Stimulated activated CD4-positive, alpha-beta T cell treated with anti-CD3 and anti-CD28 coated beads, Interleukin-2, amount 100 ng/mL, for 4 hours (primary cell): Measurements from ENCODE around the gene HNRNPR.

Experiments
- DNase-seq: peaks from one replicate; pipeline ENCODE4 v3.0.0-alpha.2; 2020; ENCODE audit warnings: low read depth

The HNRNPR gene

GRCh38 chr1:23368562-23369334, 24.7 kb upstream of the HNRNPR start:
- peak; percentile 83 for DNase-seq

DNA sequence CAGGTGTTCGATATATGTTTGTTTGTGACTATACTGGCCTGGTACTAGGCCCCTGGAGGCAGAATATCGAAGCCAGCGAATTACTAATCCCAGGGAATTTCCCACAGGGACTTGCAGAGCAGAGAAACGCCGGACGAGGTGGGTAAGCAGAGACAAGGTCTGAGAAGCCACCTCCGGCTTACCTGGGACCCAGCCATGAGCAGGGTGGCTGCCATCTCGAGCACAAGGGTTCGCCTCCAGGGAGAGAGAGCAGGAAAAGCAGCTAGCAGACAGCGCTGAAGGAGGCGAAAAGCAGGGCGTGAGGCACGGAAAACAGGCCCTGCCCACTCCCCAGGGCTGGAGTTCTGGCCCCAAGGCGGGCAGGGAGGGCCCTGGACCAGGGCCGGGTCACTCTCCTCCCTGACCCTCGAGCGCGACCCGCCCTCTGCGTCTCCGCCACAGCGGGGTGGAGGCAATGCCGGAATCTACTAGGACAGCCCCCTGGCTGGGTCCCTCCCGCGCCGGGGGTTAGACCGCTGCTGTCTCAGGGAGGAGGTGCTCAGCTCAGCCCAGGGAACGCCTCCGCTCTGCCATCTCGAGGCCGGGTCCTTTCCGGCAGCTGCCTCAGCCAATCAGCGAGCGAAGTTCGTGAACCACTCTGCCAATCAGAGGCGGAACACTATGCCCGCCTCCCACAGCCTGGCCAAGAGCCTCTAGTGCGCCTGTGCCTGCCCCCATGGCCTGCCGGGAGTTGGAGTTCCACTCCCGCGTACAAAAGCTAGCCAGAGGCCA, 23.9 kb upstream of the HNRNPR start:
- peak; percentile 98 for DNase-seq

GRCh38 chr1:23367451-23367790, 23.3 kb upstream of the HNRNPR start:
- DNase-seq, result no peak

- DNase-seq, result no peak
Observed at GRCh38 chr1:23366598-23366997, 22.5 kb upstream of the HNRNPR start.

- DNase-seq, result no peak
Observed at GRCh38 chr1:23366146-23366545, 22.1 kb upstream of the HNRNPR start.

DNA sequence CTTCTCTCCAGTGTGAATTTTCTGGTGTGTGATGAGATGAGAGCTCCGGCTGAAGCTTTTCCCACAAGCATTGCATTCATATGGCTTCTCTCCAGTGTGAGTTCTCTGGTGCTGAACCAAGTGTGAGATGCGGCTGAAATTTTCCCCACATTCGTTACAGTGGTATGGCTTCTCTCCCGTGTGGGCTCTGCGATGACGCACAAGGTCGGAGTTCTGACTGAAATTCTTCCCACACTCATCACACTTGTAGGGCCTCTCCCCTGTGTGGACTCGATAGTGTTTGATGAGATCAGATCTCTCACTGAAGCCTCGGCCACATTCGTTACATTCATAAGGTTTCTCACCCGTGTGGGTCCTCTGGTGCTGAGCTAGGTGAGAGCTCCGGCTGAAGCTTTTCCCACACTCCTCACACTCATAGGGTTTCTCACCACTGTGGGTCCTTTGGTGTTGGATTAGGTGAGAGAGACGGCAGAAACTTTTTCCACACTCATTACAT, 18.2 kb upstream of the HNRNPR start:
- DNase-seq, result no peak

DNA sequence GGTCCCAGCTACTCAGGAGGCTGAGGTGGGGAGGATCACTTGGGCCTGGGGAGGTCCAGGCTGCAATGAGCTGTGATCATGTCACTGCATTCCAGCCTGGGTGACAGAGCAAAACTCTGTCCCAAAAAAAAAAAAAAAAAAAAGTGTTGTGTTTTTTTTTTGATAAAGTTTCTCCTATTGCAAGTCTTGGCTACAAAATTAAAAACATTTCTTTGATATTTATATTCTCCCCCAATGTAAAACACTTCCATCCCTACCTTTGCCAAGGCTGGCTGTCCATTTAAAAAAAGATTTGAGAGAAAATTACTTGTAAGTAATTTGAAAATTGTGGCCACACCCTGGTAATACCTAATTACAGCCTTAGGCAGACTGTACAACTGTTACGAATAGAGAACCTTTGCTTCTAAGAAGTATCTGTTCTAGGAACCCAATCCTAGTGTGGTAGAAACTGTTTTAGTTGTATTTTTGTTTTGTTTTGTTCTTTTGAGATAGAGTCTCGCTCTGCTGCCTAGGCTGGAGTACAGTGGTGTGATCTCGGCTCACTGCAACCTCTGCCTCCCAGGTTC, 14.3 kb upstream of the HNRNPR start:
- no peak for DNase-seq

- DNase-seq, result no peak
Observed at GRCh38 chr1:23357138-23357908, 13.2 kb upstream of the HNRNPR start.

GRCh38 chr1:23356471-23357137, 12.5 kb upstream of the HNRNPR start:
- DNase-seq, result no peak

DNA sequence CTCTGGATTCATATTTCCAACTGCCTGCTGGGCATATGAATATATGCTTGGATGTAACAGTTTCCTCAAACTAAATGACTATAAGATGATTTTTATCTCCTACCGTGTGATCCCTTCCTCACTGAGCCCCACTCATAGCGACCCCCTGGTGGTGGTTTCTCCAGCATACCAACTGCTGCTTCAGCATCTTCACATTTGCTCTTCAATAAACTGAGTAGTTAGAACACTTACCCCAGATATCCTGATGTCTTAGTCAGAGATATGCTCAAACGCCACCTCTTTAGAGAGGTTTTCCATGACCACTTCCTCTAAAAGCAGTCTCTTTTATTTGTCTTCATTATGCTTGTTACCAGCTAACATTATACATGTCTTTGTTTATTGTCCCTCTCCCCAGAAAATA, 10.2 kb upstream of the HNRNPR start:
- DNase-seq, result no peak

GRCh38 chr1:23352096-23352695, 8.1 kb upstream of the HNRNPR start:
- no peak for DNase-seq

DNA sequence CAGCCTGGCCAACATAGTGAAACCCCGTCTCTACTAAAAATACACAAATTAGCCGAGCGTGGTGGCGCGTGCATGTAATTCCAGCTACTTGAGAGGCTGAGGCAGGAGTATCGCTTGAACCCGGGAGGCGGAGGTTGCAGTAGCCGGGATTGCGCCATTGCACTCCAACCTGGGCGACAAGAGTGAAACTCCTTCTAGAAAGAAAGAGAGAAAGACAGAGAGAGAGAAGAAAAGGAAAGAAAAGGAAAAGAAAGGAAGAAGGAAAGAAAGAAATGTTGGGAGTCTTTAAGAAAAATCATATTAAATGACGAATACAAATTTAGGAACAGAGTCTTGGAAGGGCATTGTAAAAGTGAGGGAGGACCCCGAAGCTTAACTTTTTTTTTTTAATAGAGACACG, 1.8 kb upstream of the HNRNPR start:
- no peak for DNase-seq

DNA sequence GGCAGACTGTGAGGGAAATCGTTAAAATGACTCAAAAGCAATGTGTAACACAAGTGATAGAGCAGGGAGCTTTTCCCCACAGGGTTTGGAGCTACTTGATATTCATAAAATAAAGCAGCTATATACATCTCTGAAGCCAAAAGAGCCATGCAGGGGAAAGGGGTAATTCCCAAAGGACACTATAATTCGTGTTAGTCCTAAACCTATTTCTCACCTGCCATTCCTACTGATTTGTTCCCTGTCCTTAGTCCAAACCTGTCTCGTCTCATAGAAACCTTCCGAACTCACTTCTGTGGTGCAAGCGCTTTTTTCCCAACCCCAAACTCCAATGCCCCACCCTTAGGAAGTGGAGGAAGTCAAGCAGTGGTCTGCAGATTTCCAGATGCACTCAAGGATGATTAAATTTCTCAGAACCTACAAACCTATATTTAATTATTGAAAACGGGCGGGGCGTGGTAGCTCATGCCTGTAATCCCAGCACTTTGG, 946 bp upstream of the HNRNPR start:
- DNase-seq, result no peak

DNA sequence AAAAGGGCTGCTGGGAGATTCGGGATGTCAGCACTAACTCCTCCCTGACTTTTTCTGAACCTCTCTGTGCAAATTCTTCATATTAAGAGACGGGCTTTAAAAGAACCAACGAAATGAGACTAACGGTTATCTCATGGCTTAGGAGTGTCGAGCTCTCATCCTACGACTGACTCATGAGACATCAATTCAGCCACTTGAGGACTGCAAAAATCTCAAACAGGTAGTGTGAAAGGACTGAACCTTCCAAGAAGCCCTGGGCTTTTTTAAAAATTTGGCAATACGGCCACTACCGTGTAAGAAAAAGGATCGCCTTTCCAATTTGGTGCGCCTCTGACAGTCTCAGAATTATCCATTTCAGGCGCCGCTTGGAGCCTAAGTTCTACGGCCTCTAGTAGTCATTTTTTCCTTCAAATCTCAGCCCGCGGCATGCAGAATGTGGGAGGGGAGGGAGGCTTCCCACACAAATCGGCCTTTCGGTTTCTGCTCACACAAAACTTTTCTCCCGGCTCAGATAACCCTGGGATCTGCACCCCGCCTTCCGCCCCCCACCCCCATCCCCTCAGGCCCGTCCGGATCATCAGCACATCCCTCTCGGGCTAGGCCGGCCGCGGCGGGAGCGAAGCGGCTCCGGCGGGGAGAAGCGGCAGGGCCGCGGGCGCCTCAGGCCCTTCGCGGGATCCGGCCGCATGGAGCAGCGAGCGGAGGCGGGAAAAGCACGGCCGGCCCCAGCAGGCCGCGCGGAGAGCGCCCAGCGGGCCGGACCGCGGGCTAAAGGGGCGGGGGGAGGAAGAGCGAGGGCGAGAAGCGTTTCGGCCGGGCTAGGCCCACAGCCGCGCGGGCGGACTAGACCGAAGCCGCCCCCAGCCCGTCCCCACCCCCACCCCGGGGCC, 618 bp downstream of the HNRNPR start:
- peak; percentile 67 for DNase-seq

GRCh38 chr1:23341931-23342692, 2.0 kb downstream of the HNRNPR start:
- no peak for DNase-seq

DNA sequence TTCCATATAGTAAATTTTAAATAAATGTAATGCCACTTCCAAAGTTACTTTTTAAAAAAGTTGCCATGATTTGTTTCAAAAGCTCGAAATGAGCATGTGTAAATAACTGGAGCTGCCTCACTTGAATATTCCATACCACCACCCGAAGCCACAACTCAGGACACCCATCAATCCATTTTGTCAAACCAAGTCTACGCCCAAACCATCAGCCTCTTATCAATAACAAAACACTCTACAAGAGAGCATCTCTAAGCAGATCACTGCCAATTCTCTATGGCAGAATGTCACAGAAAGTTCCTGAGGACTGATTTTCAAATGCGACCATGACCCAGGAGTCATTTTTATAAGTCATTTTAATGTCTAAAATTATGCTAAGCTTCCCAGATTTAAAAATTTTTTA, 4.5 kb downstream of the HNRNPR start:
- no peak for DNase-seq

GRCh38 chr1:23337869-23338268, 6.2 kb downstream of the HNRNPR start:
- DNase-seq, result no peak

DNA sequence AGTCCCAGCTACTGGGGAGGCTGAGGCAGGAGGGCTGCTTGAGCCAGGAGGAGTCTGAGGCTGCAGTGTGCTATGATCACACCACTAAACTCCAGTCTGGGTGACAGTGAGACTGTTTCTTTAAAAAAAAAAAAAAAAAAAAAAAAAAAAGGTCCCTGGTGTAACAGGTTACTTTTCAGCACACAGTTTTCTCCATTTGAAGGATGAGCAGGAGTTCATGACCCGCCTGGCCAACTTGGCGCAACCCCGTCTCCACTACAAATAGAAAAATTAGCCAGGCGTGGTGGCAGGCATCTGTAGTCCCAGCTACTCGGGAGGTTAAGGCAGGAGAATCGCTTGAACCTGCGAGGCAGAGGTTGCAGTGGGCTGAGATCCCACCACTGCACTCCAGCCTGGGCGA, 12.4 kb downstream of the HNRNPR start:
- no peak for DNase-seq

DNA sequence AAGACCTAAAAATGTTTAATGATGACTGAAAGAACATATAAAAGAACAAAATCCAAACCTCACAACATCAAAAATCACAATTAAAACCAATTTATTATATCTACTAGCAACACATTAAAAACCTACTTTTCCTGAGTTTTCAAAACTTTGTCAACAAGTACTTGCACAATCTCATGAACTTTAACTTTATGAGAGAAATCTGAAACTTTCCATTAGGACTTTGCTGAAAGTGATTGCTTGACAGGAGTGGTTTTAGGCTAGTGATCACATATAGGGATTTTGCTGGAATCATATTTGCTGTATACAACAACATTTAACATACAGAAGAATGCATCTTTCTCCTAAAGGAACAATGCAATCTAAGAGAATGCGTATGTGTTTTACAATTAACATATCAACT, 13.2 kb downstream of the HNRNPR start:
- DNase-seq, result no peak
